GM19328 (cell line): ENCODE results near the gene TMEM92.
"Not testable (repeated sequence)": the region's sequence is repeated elsewhere in the genome, so short reads cannot be mapped to it uniquely, and the experiment has no call there.

Experiments
- ATAC-seq: cut with Tn5 transposase; IDR thresholded peaks from one replicate; pipeline ENCODE4 v1.9.1; 2021; ENCODE audit warnings: mild to moderate bottlenecking, moderate library complexity; ENCODE audit not compliant: unreplicated experiment

The TMEM92 gene

GRCh38 chr17:50261051-50261915, 13.0 kb upstream of the TMEM92 start:
- no peak for ATAC-seq

DNA sequence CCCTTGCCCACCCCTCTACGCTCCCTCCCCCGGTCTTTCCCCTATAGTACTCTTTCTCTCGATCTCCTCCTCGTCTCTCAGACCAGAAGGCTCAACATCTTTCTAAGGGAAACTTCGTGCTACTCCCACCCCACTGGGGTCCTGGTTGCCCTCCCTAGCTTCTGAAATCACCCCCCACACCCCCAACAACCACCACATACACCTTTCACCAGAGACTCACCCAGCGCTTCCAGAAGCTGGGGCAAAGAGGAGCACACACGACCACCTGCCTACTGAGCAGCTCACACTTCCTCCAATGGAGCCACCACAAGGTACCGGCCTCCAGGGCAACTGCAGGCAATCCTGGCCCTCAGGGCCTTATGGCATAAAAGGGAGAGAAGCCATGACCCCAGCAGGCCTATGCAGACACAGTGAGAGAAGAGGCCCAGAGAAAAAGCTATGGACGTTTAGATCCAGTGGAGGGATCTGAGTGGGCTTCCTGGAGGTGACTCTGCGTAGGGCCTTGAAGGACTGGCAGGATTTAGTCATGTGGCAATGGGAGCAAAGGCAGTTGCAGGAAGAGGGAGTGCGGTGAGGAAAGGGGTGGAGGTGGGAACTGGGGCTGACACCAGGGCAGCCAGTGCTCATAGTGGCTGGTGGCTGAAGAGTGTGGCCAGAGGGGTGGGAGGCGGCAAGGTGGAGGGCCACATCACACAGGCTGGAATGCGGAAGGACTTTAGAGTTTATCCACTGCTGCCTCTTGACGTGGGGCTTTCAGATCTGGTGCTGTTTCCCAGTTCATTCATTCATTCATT, 12.1 kb upstream of the TMEM92 start:
- ATAC-seq = no peak

DNA sequence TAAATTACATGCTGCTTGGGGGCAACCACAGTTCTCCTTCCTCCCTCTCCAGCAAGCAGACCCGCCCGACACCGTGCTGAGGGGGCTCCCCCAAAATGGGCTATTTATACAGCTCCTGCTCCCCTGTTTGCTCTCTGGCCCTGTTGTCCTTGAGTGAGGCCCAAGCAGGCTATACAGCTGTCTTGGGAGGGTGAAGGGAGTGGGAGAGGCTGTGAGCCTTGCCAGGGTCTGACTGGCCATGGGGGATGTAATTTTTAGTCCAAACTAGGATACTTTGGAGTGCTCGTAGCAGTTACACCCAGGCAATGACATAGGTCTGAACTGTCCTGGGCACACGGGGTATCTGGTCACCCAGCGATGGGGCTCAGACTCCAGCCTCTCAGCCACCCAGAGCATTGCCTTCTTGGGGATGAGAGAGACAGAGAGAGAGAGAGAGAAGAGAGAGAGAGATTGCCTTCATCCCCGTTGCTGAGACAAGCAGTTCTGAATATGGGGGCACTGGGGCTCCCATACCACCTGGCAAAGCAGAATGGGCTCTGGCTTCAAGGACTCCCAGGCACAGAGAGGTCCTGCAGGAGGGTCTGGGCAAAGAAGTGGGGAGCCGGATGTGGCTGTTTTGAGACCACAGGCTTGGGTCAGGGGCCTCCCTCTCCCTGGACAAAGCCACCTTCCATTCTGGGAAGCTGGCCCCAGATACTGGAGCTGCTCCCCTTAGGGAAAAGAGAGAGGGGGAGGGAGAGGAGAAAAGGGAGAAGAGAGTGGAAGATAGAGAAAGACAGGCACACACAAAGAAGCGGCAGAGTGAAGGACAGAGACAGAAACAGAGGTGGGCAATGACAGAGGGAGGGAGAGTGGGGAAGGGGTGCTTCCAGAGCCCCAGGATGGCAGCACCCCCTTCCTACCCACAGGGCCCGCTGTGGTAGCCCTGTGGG, 10.7 kb upstream of the TMEM92 start:
- no peak for ATAC-seq

DNA sequence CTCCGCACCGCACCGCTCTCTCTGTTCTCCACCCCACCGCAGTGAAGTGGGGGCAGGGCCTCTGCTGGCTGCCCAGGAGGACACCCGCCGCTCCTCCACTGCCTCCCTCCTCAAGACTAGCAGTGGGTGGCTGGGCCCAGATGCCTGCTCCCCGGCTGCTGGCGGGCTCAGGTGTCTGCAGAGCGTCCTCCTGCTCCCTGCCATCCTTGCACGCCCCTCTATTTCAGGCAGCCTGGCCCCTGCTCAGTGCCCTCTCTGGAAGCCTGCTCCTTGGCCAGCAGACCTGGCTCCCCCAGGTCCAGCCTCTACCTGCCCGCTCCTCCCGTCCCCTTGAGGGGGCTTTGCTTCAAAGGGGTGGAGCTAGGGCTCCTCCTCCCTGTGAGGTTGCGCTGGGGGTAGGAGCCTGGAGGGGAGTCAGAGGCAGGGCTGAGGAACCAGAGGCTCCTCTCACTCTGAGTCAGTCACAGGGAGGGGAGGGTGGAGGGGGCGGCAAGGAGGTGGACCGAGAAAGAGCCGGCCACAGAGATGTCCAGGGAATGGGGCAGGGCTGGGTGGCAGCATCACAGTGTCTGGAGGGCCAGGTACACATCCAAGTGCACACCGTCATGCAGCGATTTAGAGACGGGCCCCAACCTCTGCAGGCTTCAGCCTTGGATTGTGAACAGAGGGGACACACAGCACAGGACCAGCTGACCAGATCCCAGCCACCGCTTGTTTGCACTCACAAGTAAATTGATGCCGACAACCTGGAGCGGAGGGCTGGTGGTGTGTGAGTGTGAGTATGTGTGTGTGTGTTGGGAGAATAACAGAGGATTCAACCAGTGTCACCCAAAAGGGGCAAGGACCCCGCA, 9.8 kb upstream of the TMEM92 start:
- no peak for ATAC-seq

- ATAC-seq = no peak
These were observed 9.1 kb upstream of the TMEM92 start for GRCh38 chr17:50265212-50265611.

DNA sequence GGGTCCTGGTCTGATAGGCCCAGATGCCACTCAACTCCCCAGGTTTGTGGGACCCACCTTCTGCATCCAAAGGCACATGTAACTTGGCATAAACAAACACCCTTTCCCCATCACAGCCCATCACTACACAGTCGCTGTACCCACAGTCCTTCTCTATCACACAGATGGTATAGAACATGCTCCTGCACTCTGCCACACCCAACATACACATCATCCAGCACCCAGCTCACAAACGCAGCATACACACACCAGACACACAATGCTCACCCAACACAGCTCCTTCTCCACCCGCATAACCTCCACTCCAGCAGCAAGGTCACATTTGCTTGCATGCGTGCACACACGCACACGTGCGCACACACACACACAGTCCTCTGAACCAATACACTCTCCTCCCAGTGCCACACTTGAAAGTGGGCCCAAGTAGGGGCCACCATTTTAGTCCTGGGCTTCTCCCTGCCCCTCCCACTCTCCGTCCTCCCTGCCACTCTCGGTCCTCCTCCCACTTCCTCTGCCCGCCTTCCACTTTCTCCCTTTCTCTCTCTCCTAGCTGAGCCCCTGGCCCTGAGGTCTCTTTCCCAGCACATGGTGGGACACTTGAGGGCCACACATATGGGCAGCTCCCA, 8.5 kb upstream of the TMEM92 start:
- no peak for ATAC-seq

- ATAC-seq = no peak
These were observed 7.7 kb upstream of the TMEM92 start for GRCh38 chr17:50266384-50267073.

DNA sequence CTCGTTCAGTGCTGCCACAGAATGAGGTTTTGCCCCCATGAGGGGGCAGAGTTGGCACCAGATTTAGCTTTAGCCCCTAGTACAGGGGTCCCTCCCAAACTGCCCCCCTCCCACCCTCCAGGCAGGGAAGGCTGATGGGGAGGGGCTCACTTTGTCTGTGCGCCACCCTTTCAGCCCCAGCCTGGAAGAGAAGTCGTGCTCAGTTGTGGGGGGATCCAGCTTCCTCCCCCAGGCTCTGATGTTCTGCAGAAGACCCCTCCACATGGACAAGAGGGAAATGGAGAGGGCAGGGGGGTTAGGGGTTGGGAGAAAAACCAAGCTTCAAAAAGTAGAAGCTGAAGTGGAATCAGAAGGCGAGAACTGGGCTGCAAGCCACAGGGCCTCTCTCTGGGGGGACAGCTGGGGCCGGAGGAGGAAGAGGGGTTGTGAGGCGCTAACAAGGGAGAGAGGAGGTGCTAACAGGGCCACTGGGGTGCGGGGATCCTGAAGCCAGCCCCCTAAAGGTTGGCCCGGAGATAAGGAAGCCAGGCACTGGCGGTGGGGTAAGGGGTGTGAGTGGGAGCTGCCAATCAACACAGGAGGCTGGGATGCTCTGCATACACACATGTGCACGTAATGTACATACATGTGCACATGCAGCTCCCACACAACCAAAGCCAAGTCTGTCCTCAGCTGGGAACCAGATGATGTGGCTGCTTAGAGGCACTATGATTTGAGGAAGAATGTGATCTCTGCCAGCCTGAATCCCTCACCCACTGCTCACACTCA, 7.0 kb upstream of the TMEM92 start:
- ATAC-seq = no peak

DNA sequence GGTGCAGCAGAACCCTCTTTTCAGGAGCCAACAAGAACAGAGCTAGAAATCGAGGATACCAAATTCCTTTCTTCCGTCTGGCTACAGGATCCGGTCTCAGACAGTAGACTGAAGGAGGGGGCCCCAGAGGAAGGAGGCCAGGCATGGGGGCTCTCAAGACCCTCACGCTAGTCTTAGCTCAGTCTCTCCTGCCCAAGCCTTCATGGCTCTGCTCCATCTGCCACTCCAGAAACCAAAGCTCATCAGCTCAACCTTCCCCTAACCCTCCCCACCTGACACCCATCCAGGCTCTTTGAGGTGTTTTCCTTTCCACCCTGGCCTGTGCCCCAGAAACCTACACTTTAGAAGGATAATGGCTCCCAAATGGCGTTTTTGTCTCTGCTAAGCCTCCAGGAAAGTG, 6.2 kb upstream of the TMEM92 start:
- no peak for ATAC-seq

- no peak for ATAC-seq
These were observed 5.5 kb upstream of the TMEM92 start for GRCh38 chr17:50268743-50269275.

- no peak for ATAC-seq
These were observed 4.5 kb upstream of the TMEM92 start for GRCh38 chr17:50269477-50270434.

GRCh38 chr17:50270435-50271362, 3.6 kb upstream of the TMEM92 start:
- no peak for ATAC-seq

DNA sequence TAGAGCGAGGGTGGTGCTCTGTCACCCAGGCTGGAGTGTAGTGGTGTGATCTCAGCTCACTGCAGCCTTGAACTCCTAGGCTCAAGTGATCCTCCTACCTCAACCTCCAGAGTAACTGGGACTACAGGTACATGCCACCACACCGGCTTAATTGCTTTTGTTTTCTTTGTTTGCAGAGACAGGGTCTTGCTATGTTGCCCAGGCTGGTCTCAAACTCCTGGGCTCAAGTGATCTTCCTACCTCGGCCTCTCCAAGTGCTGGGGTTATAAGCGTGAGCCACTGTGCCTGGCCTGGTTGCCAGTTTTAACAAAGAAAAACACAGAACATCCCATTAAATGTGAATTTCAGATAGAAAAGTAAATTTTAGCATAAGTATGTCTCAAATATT, 2.9 kb upstream of the TMEM92 start:
- not testable (repeated sequence) for ATAC-seq

DNA sequence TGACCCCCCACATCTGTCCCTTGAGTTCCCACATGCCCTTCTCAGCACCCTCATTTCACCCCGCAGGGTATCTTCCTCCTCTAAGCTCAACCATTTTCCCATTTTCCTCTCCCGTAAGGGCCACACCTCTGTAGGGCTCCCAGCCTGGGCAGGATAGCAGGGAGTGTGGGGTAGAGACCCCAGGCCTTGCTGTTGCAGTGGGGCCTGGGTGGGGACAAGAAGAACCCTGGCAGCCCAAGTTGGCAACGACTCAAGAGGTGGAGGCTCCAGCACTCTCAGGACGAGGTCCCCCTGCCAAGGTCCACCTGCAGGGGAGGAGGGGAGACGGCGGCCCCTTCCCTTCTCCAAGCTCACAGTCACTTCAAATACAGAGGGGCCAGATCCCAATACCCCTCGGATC, 2.0 kb upstream of the TMEM92 start:
- ATAC-seq = no peak

GRCh38 chr17:50272711-50273653, 1.3 kb upstream of the TMEM92 start:
- no peak for ATAC-seq
